Measurements from ENCODE around the gene PDLIM7.

PDLIM7 gene

DNA sequence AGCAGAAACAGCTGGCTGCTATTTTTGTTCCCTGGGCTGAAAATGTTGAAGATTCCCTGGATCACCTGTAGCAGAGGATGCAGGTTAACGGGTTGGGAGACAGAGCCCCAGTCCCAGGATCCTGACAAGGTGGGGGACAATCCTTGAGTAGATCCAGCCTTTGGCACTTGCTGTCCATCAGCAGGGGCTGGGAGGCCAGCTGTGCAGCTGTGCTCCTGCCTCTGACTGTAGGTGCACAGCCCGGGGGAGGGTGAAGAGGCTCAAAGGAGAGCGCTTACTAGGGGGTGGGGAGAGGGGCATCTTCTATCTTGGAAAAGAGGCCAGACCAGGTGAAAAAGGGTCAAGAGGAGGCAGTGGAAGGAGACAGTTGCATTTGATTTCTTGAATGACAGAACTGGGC is 22.9 kb upstream of the PDLIM7 start:
- H3K9ac ChIP-seq = no peak overlapping the region

GRCh38 chr5:177519463-177520235 is 22.2 kb upstream of the PDLIM7 start:
- TF ChIP-seq, protein P1, sequence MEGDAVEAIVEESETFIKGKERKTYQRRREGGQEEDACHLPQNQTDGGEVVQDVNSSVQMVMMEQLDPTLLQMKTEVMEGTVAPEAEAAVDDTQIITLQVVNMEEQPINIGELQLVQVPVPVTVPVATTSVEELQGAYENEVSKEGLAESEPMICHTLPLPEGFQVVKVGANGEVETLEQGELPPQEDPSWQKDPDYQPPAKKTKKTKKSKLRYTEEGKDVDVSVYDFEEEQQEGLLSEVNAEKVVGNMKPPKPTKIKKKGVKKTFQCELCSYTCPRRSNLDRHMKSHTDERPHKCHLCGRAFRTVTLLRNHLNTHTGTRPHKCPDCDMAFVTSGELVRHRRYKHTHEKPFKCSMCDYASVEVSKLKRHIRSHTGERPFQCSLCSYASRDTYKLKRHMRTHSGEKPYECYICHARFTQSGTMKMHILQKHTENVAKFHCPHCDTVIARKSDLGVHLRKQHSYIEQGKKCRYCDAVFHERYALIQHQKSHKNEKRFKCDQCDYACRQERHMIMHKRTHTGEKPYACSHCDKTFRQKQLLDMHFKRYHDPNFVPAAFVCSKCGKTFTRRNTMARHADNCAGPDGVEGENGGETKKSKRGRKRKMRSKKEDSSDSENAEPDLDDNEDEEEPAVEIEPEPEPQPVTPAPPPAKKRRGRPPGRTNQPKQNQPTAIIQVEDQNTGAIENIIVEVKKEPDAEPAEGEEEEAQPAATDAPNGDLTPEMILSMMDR (IDR thresholded peaks at IDR 0.05) = no peak
- H3K9ac ChIP-seq = no peak overlapping the region
- no peak overlapping the region for H3K4me3 ChIP-seq (ENCODE audit: low read depth, low read length)
- no peaks in the 10 kb centered on the region for H3K27me3 ChIP-seq (ENCODE audit: control insufficient read depth, insufficient read depth, low read length)
- H3K4me1 ChIP-seq = no peaks in the 10 kb centered on the region
- no peak overlapping the region for H2AFZ ChIP-seq
- no peak overlapping the region for H3K27ac ChIP-seq
- H3K79me2 ChIP-seq = peaks cover 25% of the 10 kb centered on the region
- no peaks in the 10 kb centered on the region for H3K36me3 ChIP-seq (ENCODE audit: control insufficient read depth, insufficient read depth, low read length)
- H3K9me3 ChIP-seq (ENCODE audit: control insufficient read depth, low read length) = no peaks in the 10 kb centered on the region
- no peak overlapping the region for H3K4me2 ChIP-seq (ENCODE audit: low read length)

More for the DNA sequence above, 22.9 kb upstream of the PDLIM7 start:
- Histone ChIP-seq H3K27ac (no peak overlapping the region), H2AFZ (no peak overlapping the region), H3K79me2 (peaks cover 28% of the 10 kb centered on the region), H3K4me2 (ENCODE audit: low read length) (no peak overlapping the region), H3K9me3 (ENCODE audit: control insufficient read depth, low read length) (no peaks in the 10 kb centered on the region), H3K36me3 (ENCODE audit: control insufficient read depth, insufficient read depth, low read length) (no peaks in the 10 kb centered on the region), H3K27me3 (ENCODE audit: control insufficient read depth, insufficient read depth, low read length) (no peaks in the 10 kb centered on the region), H3K4me3 (ENCODE audit: low read depth, low read length) (no peak overlapping the region), H3K4me1 (no peaks in the 10 kb centered on the region)
- TF ChIP-seq, protein P1 (IDR thresholded peaks at IDR 0.05) = no peak

DNA sequence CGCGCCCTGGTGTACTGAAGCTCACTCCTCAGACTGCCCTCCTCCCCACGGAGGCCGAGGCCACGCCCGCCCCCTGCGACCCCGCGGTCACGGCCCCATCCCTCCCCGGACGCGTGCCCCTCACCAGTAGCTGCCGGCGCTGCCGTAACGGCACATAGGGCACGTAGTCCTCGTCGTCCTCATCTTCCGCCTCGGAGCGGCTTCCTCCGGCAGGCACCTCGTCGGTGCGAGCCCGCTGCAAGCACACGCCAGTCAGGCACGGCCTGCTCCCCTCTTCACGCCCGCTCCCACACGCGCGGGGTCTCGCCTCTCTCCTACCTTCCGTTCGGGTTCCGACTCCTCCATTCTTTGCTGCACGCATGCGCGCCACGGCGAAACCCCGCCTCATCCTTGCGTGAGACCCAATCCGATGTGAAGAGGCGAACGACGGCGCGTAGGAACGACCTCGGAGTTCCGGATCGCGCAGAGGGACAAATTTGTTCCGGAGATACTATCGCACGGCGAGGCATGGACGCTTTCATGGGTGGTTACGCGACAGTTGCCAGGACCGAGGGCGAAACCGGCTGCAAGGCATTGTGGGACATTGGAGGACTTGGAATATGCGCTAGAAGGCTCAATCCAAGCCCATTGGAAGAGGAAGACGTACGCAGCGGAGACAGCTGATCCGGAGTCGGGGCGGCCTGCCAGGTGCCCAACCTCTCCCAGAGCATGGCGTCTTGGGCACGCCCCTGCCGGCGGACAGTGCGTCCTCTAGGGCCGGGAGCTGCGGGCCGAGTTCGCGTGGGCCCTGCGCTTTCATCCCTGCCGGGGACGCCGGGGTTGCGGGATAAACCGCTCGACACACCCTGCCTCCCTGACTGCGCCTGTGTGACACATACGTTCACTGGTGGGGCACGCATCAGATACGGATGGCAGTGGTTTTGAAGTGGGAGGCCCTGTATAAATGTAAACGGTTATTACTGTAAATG is 19.5 kb upstream of the PDLIM7 start, which contains the start of gene DDX41:
Gene DDX41, minus strand, starts transcription at position 361 of the 968 bp plus-strand sequence. Its CDS starts 16 bp downstream, at position 345.
- Histone ChIP-seq H3K27me3 (ENCODE audit: control insufficient read depth, insufficient read depth, low read length) (no peaks in the 10 kb centered on the region), H3K4me1 (no peaks in the 10 kb centered on the region), H3K79me2 (peaks cover 16% of the 10 kb centered on the region), H3K36me3 (ENCODE audit: control insufficient read depth, insufficient read depth, low read length) (no peaks in the 10 kb centered on the region), H3K9me3 (ENCODE audit: control insufficient read depth, low read length) (no peaks in the 10 kb centered on the region), H3K4me3 (ENCODE audit: low read depth, low read length) (peak within 1 kb of the TSS; percentile 81), H3K27ac (peak within 1 kb of the TSS; percentile 84), H3K4me2 (ENCODE audit: low read length) (peak within 1 kb of the TSS; percentile 94), H2AFZ (peak within 1 kb of the TSS; percentile 95), H3K9ac (peak within 1 kb of the TSS; percentile 74)
- TF ChIP-seq, protein P1 (IDR thresholded peaks at IDR 0.05) = no peak

DNA sequence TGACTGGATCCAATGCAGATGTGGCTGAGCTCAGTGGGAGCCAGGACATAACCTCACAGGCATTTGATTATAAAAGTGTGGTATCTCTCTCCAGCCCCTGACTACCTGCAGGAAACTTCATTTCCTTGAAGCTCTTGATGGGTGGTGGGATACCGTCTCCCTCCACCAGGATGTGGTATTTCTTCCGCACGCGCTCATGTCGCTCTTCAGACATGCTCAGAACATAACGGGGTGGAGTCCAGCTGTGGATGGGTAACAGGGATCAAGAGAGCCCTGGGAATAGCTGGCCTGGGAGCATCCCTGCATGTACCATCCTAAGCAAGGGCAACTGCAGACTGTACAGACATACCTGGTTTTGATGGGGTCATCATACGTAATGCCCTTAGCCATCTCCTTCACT is 18.2 kb upstream of the PDLIM7 start:
- TF ChIP-seq, protein P1 (IDR thresholded peaks at IDR 0.05) = no peak
- H3K36me3 ChIP-seq (ENCODE audit: control insufficient read depth, insufficient read depth, low read length) = no peaks in the 10 kb centered on the region
- peaks cover 13% of the 10 kb centered on the region for H3K79me2 ChIP-seq
- peak overlapping the region; percentile 81 for H3K4me3 ChIP-seq (ENCODE audit: low read depth, low read length)
- H2AFZ ChIP-seq = no peak overlapping the region
- H3K9me3 ChIP-seq (ENCODE audit: control insufficient read depth, low read length) = no peaks in the 10 kb centered on the region
- no peaks in the 10 kb centered on the region for H3K4me1 ChIP-seq
- no peaks in the 10 kb centered on the region for H3K27me3 ChIP-seq (ENCODE audit: control insufficient read depth, insufficient read depth, low read length)
- peak overlapping the region; percentile 94 for H3K4me2 ChIP-seq (ENCODE audit: low read length)
- H3K27ac ChIP-seq = no peak overlapping the region
- no peak overlapping the region for H3K9ac ChIP-seq
